Measurements from ENCODE around the gene LAYN. TPM values are rescaled to one million over a fixed set of nuclear protein-coding genes. Genes with fewer than 3 reads are reported as not detected.

LAYN gene
- total and polyA plus RNA-seq, 2 donors: 11.5 to 30.9 TPM

DNA sequence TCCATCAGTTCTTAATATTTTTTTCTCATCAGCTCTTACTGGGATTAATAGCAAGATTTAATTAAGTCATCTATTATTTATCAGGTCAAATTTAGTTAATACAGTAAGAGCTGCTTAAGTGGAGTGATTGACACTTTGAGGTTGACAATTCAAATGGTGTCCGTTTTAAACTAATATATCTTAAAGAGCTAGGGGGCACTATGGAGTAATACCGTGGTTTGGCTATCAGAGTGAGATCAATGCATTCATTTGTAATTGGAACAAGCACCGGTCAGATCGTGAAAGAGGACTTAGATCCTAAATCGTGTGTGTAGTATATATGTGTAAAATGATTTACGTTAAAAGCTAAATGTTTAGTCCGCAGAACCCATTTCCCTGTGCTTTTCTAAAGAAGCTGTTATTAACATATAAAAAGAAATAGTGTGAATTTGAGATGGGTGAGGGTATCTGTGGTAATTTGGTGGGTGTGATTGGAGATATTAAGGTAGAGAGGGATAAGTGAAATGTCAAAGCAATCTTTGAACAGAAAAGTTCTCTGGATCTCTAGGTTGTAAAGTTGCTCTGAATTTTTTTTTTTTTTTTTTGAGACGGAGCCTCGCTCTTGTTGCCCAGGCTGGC lies 64.0 kb downstream of the LAYN start:
- H3K36me3 ChIP-seq (ENCODE audit: control insufficient read depth in 2 of 2, insufficient read depth in 2 of 2, low read length in 1 of 2): no peaks in the 10 kb centered on the region
- peaks cover 3 to 19% of the 10 kb centered on the region in 2 donors for H3K4me1 ChIP-seq (ENCODE audit: control insufficient read depth in 2 of 2, insufficient read depth in 2 of 2, low read length in 2 of 2)
- 55% methylated on average over 9 of the region's 9 CpGs for WGBS
- H3K9me3 ChIP-seq (ENCODE audit: control insufficient read depth in 2 of 2, insufficient read depth in 1 of 2, low read length in 1 of 2): no peaks in the 10 kb centered on the region
- H3K4me3 ChIP-seq (ENCODE audit: low read length in 2 of 2): no peak overlapping the region
- peak in 3 of 9 donors; percentile 10 to 47 (median 31) for DNase-seq (ENCODE audit: low read depth in 6 of 9, low spot score in 9 of 9)
- no peak overlapping the region for H3K27ac ChIP-seq (ENCODE audit: low read depth in 1 of 2, low read length in 1 of 2)
- H3K27me3 ChIP-seq (ENCODE audit: control insufficient read depth in 2 of 2, insufficient read depth in 1 of 2, low read length in 1 of 2): no peaks in the 10 kb centered on the region

DNA sequence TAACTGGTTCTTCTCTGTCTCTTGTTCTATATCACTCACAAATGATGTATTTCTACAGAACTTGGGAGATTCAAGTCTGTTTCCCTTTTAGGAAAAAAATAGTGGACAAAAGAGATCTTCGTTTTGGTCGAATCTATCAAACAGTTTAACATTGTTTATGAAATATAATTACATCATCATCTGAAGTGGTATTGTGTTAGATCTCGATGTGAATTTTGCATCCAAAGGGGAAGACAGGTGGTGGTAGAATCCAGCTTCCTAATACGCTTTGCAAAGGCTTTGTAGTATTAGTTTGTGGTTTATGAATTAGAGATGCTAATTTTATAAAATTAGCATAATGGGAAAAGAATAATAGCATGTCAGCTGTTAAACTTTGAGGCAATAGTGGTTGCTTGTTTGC lies 65.2 kb downstream of the LAYN start:
- Histone ChIP-seq H3K9me3 (ENCODE audit: control insufficient read depth in 2 of 2, insufficient read depth in 1 of 2, low read length in 1 of 2) (no peaks in the 10 kb centered on the region), H3K4me1 (ENCODE audit: control insufficient read depth in 2 of 2, insufficient read depth in 2 of 2, low read length in 2 of 2) (peaks cover 3 to 19% of the 10 kb centered on the region in 2 donors), H3K27ac (ENCODE audit: low read depth in 1 of 2, low read length in 1 of 2) (no peak overlapping the region), H3K27me3 (ENCODE audit: control insufficient read depth in 2 of 2, insufficient read depth in 1 of 2, low read length in 1 of 2) (no peaks in the 10 kb centered on the region), H3K36me3 (ENCODE audit: control insufficient read depth in 2 of 2, insufficient read depth in 2 of 2, low read length in 1 of 2) (no peaks in the 10 kb centered on the region), H3K4me3 (ENCODE audit: low read length in 2 of 2) (no peak overlapping the region)
- no peak for DNase-seq (ENCODE audit: low read depth in 6 of 9, low spot score in 9 of 9)
- WGBS: 87% methylated on average over 4 of the region's 4 CpGs

GRCh38 chr11:111606986-111607385 lies 66.5 kb downstream of the LAYN start:
- Histone ChIP-seq H3K27ac (ENCODE audit: low read depth in 1 of 2, low read length in 1 of 2) (no peak overlapping the region), H3K27me3 (ENCODE audit: control insufficient read depth in 2 of 2, insufficient read depth in 1 of 2, low read length in 1 of 2) (no peaks in the 10 kb centered on the region), H3K4me1 (ENCODE audit: control insufficient read depth in 2 of 2, insufficient read depth in 2 of 2, low read length in 2 of 2) (peaks cover 3 to 11% of the 10 kb centered on the region in 2 donors), H3K9me3 (ENCODE audit: control insufficient read depth in 2 of 2, insufficient read depth in 1 of 2, low read length in 1 of 2) (no peaks in the 10 kb centered on the region), H3K4me3 (ENCODE audit: low read length in 2 of 2) (no peak overlapping the region), H3K36me3 (ENCODE audit: control insufficient read depth in 2 of 2, insufficient read depth in 2 of 2, low read length in 1 of 2) (no peaks in the 10 kb centered on the region)
- no peak for DNase-seq (ENCODE audit: low read depth in 6 of 9, low spot score in 9 of 9)

- H3K4me3 ChIP-seq (ENCODE audit: low read length in 2 of 2): no peak overlapping the region
- H3K27me3 ChIP-seq (ENCODE audit: control insufficient read depth in 2 of 2, insufficient read depth in 1 of 2, low read length in 1 of 2): no peaks in the 10 kb centered on the region
- H3K9me3 ChIP-seq (ENCODE audit: control insufficient read depth in 2 of 2, insufficient read depth in 1 of 2, low read length in 1 of 2): no peaks in the 10 kb centered on the region
- 98% methylated on average over 3 of the region's 3 CpGs for WGBS
- DNase-seq (ENCODE audit: low read depth in 6 of 9, low spot score in 9 of 9): no peak
- H3K4me1 ChIP-seq (ENCODE audit: control insufficient read depth in 2 of 2, insufficient read depth in 2 of 2, low read length in 2 of 2): peaks cover 3 to 11% of the 10 kb centered on the region in 2 donors
- H3K27ac ChIP-seq (ENCODE audit: low read depth in 1 of 2, low read length in 1 of 2): no peak overlapping the region
- H3K36me3 ChIP-seq (ENCODE audit: control insufficient read depth in 2 of 2, insufficient read depth in 2 of 2, low read length in 1 of 2): no peaks in the 10 kb centered on the region
These were observed 67.2 kb downstream of the LAYN start for GRCh38 chr11:111607751-111608150.

Other genes starting within 250 kb of the LAYN start
- gene POU2AF3, start 242.2 kb upstream of the LAYN start, total RNA-seq: 2.7 TPM
- 3.5 TPM for gene POU2AF3, start 242.2 kb upstream of the LAYN start, polyA plus RNA-seq
- gene POU2AF1, start 161.4 kb upstream of the LAYN start, total RNA-seq: 0.90 TPM
- 11.7 TPM for gene POU2AF1, start 161.4 kb upstream of the LAYN start, polyA plus RNA-seq
- gene BTG4, start 28.3 kb upstream of the LAYN start, total RNA-seq: 0.05 TPM
- gene BTG4, start 28.3 kb upstream of the LAYN start, polyA plus RNA-seq: 0.25 TPM
- gene HOATZ, start 25.9 kb upstream of the LAYN start, total RNA-seq: 0.19 TPM
- gene HOATZ, start 25.9 kb upstream of the LAYN start, polyA plus RNA-seq: 1.2 TPM
- 4.5 TPM for gene SIK2, start 61.7 kb downstream of the LAYN start, total RNA-seq
- gene SIK2, start 61.7 kb downstream of the LAYN start, polyA plus RNA-seq: 5.3 TPM
- 15.4 TPM for gene PPP2R1B, start 225.7 kb downstream of the LAYN start, total RNA-seq
- 10.5 TPM for gene PPP2R1B, start 225.7 kb downstream of the LAYN start, polyA plus RNA-seq

Measured in thymus (tissue), 11 donors.